GM18498 (cell line): ENCODE measurements around the gene EPSTI1.

Experiments
- ATAC-seq: cut with Tn5 transposase; IDR thresholded peaks from one replicate; pipeline ENCODE4 v1.9.1; 2021; ENCODE audit warnings: mild to moderate bottlenecking, moderate library complexity; ENCODE audit not compliant: unreplicated experiment

Gene EPSTI1, protein sequence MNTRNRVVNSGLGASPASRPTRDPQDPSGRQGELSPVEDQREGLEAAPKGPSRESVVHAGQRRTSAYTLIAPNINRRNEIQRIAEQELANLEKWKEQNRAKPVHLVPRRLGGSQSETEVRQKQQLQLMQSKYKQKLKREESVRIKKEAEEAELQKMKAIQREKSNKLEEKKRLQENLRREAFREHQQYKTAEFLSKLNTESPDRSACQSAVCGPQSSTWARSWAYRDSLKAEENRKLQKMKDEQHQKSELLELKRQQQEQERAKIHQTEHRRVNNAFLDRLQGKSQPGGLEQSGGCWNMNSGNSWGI

DNA sequence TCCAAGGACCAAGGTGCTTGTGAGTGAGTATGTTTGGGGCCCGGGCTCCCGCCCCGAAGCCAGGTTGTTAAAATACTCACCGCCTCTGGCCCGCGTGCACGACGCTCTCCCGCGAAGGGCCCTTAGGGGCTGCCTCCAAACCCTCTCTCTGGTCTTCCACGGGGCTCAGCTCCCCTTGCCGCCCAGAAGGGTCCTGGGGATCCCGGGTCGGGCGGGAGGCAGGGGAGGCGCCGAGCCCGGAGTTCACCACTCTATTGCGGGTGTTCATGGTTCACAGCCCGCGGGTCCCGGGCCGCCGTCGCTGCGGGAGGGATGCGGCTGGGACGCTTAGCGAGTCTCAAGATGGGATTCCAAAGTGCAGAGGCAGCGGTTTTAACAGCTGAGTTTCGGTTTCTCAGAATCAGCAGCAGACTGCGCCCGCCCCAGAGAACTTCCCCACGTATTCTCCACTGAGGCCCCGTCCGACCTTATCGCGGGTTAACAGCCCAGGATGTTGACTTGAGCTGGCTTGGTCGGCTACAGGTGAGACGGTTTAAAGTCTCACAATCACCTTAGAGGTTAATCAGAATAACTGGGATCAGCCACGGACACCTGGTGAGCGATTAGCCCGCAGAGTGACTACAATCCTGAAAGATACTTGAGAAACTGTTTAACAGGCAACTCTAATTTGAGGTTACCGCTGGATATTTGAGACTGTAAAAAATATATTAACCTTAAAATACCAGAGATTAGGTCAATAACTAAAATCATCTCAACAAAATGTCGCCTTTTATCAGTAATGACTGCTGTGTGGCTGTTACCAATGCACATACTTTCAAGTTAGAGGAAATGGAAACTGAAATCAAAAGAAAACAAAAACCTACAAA, at the start of gene EPSTI1:
TSS of gene EPSTI1 (minus strand) at position 344 of the 866 bp plus-strand sequence. CDS start at position 268, 76 bp downstream.
- ATAC-seq, result peak; percentile 81

DNA sequence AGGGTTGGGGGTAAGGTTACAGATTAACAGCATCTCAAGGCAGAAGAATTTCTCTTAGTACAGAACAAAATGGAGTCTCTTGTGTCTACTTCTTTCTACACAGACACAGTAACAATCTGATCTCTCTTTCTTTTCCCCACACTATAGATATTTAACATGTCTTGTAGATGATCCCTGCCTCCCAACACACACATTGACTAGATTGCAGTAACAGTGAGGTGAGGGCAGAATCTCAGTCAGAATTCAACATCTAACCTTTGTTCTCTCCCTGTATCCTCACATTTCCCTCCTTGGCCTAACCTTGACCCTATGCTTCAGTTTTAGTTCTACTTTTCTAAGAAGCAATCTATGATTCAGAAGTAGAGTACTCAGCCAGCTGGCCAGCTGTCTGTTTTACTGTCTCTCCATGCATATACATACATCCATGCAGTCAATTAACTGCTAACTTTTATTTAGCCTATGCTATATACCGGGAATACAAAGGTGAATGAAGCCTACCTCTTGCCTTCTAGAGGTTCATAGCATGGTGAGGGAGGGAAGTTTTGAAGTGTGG, 49.4 kb upstream of the EPSTI1 start:
- peak; percentile 56 for ATAC-seq

DNA sequence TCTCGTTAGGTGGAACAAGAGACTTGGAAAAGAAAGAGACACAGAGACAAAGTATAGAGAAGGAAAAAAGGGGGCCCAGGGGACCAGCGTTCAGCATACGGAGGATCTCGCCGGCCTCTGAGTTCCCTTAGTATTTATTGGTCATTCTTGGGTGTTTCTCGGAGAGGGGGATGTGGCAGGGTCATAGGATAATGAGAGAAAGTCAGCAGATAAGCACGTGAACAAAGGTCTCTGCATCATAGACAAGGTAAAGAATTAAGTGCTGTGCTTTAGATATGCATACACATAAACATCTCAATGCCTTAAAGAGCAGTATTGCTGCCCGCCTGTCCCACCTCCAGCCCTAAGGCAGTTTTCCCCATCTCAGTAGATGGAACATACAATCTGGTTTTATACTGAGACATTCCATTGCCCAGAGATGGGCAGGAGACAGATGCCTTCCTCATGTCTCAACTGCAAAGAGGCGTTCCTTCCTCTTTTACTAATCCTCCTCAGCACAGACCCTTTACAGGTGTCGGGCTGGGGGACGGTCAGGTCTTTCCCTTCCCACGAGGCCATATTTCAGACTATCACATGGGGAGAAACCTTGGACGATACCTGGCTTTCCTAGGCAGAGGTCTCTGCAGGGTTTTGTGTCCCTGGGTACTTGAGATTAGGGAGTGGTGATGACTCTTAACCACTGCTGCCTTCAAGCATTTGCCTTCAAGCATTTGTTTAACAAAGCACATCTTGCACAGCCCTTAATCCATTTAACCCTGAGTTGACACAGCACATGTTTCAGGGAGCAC, 48.7 kb upstream of the EPSTI1 start:
- ATAC-seq, result peak; percentile 6

DNA sequence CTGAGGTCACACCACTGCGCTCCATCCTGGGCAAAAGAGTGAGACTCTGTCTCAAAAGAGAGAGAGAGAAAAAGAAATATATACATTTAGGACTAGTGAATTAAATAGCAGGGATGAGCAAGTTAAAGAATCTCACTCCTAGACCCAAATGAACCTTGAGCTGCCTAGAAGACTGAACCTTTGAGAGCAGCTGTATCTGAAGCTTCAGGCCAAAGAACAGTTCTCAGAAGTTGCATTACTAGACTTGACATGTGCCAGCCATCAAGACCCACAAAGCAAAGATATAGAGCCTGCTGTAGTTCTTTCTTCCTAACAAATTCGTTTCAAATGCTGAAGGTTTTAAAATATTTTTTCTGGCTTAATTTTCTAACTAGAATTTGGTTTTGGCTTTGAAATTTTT, 47.9 kb upstream of the EPSTI1 start:
- no peak for ATAC-seq

DNA sequence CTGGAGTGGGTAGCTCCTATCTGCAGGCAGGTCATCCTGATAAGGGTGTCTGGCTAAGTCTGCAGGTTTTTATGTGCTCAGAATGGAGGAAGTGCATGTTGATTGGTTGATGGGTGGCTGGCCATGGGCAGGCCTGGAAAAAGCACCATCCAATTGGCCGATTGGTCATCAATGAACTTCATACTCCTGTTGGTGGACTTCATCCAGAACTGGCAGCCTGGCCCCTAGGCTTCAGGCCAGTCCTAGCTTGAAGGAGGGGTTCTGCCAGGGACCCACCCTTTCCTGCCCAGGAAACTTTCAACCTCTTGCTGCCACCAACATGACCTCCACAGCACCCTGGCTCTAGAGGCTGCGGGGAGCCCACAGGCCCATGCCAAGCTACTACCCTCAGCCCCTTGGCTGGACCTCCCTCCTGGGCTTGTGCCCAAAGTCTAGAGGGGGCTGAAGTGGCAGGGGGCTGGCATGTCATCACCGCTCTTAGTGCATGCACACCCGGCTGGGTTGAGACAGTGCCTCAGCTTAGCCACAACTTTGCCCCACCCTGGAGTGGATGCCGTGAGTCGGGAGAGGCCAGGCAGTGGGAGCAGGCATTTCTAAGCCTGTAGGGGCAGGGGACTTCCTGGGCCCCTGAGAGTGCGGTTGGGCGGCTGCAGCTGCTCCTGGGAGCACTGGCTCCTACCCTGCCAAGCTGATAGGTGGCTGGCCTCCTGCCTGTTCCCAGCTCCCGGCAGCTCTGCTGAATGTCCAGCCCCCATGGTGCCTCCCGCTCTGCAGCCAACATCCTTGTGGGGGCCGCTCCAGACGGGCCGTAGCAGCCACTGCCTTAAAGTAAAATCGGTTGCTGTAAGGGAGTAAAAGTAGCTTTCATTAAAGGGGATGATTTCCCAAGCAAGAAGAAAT, 44.6 kb upstream of the EPSTI1 start:
- no peak for ATAC-seq

DNA sequence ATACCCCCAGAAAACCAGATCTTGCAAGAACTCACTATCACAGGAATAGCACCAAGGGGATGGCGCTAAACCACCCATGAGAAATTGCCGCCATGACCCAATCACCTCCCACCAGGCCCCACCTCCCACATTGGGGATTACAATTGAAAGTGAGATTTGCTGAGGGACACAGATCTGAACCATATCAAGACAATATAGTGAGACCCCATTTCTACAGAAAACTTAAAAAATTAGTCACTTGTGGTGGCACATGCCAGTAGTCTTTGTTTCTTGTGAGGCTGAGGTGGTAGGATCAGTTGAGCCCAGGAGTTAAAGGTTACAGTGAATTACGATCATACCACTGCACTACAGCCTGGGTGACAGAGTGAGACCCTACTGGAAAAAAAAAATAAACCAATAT, 41.0 kb upstream of the EPSTI1 start:
- ATAC-seq, result no peak

DNA sequence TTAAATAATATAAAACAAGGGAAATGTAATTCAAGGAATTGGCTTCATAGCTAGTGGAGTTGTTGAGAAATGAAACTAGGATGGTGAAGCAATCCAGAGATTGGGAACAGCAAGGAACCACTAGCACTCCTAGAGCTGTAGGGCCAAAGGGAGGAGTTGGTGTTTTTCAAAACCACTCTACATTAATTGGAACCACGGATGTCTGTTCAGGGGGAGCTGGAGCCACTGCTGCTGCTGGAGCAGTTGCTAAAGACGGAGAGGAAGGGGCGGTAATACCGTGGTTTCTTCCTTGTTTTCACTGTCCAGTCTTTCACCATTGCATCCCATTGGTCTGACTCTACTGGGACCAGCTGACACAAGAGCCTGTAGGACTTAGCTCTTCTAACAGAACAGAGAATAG, 39.8 kb upstream of the EPSTI1 start:
- ATAC-seq, result no peak

DNA sequence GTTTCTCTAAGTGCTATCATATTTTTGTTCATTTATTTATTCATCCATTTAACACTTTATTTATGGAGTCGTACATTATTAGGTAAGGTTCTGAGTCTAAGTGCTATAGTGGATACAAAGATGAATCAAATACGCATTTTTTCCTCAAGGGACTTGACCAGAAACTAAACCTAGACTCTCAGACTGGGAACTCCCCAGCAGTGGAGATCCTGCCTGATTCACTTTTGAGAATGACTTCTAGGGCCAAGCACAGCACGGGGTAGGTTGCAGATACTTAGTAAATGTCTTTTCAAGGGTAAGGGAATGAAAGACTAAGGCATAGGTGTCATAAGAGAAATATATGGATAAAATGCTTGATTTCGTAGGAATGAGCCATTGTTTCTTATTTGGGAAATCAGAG, 38.5 kb upstream of the EPSTI1 start:
- ATAC-seq, result no peak

DNA sequence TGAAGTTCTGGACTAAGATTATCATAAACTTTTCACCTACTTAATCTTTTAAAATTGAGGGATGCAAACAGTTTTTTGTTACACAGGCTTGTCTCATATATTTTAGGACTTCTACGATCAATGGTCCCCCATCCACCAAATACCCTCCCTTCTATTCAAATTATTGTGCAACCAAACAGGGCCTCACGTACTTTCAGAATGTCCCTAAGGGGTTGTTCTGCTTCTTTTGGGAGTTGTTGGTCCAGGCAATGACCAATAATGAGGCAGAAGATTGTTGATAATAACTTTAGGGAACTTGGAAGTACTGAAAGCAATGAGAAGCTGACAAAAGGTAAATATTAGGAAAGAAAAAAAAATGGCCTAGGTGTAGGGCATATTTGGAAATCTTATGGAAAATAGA, 34.2 kb upstream of the EPSTI1 start:
- no peak for ATAC-seq

DNA sequence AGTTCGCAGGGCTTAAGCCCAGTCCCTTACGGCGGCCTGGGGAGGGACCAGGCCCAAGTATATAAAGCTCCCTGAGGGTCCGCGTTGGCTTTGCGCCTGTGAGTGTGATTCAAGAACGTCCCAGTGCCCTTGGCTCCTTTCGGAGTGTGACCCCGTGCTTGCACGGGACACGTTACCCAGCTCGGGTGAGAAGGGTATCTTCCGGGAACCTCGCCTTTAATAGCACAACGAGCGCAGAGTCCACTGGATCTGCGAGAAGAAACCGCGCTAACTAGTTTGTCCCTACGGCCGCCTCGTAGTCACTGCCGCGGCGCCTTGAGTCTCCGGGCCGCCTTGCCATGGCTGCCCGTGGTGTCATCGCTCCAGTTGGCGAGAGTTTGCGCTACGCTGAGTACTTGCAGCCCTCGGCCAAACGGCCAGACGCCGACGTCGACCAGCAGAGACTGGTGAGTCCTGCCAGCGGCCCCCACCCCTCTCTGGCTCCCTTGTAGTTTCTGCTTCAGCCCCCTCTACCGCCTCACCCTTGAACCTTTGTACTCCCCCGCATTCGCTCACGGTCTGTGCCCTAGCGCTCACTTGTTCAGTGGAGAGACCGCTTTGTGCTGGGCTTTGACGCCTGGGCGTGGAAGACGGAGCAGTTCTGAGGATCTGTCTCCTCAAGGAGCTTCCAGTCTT, 31.4 kb upstream of the EPSTI1 start, which contains the start of gene DNAJC15:
TSS of gene DNAJC15 (plus strand) at position 298 of the 675 bp plus-strand sequence. CDS start at position 339, 41 bp downstream.
- ATAC-seq, result peak; percentile 89

DNA sequence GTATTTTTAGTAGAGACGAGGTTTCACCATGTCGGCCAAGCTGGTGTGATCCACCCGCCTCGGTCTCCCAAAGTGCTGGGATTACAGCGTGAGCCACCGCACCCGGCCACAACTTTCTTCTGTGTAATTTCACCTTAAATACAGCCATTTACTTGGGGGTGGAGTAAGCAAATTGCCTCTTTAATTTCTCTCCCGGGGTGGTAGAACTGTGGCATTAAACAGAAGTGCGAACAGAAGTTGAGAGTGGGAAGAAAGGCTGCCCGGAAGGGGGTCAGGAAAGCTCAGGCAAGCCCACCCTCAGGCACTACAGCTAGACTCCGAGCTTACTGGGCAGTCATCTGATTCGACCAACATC, 30.9 kb upstream of the EPSTI1 start:
- ATAC-seq, result no peak

DNA sequence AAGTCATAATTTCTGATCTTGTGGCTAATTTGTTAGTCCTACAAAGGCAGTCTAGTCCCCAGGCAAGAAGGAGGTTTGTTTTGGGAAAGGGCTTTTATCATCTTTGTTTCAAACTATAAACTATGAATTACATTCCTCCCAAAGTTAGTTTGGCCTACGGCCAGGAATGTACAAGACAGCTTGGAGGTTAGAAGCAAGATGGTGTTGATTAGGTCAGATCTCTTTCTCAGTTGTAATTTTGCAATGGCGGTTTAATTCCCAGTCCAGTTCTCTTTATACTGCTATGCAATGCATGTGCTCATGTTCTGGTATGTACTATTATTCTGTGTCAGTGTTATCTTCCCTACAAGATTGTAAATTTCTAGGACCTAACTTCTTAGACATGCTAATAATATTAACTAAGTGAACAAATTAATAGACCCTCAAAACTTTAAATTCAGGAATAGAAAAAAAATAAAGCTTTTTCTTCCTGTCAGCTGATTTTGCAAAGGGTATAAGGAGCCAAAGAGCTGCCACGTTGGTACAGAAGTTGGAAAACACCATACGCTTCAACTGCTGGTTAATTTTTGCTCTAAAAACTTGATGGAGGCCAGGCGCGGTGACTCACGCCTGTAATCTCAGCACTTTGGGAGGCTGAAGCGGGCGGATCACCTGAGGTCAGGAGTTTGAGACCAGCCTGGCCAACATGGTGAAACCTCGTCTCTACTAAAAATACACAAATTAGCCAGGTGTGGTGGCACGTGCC, 30.1 kb upstream of the EPSTI1 start:
- ATAC-seq, result no peak

DNA sequence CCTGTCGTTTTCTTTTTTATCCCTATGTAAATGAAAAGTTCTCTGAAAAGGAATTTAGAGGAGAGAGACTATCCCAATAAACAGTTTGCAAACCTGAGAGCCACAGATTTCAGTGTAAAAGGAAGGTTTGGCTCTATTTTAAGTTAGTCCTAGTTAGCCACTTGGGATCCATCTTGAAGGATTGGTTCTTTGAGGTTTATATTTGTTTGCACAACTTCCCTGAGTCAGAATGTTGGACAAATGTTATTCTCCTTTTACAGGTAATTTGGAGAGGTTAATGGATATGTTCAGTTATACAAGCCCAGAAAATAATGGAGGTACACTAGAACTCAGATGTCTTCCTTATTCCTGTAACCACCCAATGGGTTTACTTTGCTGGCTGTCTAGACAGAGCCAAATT, 28.8 kb upstream of the EPSTI1 start:
- ATAC-seq, result no peak

DNA sequence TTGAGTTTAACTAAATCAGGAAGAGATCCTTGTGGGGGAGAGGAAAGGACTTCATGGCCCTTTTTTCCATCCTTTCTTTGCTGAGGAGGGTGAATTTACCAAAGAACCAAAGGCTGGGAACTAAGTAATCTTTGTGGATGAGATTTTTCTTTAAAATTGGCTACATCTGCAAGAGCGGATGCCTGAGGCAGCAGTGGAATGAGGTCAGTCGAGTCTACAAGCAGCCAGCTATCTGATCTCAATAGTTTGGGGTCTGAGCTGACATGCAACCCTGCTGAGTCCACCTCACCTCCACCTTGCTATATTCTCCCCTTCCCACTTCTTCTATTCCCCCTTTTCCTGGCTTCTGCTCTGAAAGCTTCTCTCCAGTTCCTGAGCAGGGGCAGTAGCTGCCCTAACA, 27.8 kb upstream of the EPSTI1 start:
- ATAC-seq, result no peak

DNA sequence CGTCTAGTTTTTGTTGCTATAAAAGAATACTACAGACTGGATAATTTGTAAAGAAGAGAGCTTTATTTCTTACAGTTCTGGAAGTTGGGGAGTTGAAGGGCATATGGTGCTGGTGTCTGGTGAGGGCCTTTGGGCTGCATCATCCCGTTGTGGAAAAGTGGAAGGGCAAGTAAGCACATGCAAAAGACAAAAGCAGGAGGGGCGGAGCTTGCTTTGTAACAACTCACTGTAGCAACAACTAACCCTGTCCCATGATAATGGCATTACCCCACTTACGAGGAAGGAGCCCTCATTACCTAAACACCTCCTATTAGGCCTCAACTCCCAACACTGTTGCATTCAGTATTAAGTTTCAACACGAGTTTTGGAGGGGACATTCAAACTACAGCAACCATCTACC, 24.2 kb upstream of the EPSTI1 start:
- ATAC-seq, result no peak

DNA sequence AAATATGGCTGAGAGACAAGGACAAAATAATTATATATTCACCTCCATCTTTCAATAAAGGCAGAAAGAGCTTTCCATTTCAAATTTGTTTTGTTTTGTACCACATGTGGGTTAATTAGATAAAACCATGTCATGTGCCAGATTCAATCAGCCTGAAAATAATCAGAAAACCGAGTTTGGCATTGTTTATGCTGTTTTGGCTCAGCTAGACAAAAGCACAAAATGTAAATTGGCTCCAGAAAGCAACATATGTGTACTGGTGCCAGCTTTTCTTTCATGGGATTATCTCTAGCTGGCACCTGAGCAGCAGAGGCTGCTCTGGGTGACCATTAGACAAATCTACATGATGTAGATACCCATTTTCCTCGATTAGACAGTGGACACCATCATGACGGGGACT, 22.1 kb upstream of the EPSTI1 start:
- no peak for ATAC-seq

DNA sequence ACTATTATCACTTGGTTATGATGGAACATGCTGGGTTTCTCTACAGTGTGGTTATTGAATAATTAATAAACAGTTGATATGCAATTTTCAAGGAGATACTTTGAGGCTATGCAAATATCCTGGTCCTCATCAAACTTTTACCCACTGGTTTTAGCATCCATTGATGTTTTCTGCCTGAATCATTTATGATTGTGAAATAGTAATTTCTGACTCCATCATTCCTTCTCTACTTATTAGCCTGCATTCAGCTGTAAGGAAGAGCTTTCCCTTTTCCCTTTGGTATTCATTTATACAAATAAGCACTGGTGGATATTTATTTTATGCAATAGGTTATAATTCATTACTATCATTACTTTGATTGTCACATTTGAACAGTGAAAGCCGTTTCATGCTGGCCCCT, 17.5 kb upstream of the EPSTI1 start:
- ATAC-seq, result no peak

DNA sequence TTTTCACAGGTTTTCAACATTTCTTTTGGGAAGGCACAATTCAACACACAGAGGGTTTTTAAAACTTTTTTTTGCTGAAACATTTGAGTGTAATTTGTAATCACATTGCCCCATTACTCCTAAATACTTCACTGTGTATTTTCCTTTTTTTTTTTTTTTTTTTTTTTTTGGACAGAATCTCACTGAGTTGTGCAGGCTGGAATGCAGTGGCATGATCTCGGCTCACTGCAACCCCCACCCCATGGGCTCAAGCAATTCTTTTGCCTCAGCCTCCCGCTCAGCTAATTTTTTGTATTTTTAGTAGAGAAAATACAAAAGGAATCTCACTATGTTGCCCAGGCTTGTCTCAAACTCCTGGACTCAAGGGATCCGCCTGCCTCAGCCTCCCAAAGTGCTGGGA, 16.6 kb upstream of the EPSTI1 start:
- no peak for ATAC-seq
